ENCODE results near the gene CEND1.

- TF ChIP-seq, protein P1, sequence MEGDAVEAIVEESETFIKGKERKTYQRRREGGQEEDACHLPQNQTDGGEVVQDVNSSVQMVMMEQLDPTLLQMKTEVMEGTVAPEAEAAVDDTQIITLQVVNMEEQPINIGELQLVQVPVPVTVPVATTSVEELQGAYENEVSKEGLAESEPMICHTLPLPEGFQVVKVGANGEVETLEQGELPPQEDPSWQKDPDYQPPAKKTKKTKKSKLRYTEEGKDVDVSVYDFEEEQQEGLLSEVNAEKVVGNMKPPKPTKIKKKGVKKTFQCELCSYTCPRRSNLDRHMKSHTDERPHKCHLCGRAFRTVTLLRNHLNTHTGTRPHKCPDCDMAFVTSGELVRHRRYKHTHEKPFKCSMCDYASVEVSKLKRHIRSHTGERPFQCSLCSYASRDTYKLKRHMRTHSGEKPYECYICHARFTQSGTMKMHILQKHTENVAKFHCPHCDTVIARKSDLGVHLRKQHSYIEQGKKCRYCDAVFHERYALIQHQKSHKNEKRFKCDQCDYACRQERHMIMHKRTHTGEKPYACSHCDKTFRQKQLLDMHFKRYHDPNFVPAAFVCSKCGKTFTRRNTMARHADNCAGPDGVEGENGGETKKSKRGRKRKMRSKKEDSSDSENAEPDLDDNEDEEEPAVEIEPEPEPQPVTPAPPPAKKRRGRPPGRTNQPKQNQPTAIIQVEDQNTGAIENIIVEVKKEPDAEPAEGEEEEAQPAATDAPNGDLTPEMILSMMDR (optimal IDR thresholded peaks at IDR 0.05 in 1 of 3, IDR thresholded peaks at IDR 0.05 in 1 of 3, conservative IDR thresholded peaks at IDR 0.05 in 1 of 3; ENCODE audit: extremely low read depth in 1 of 3, insufficient read depth in 2 of 3, low read length in 3 of 3), result no peak
- TF ChIP-seq EZH2 (IDR thresholded peaks at IDR 0.05; ENCODE audit: low read length), result no peak
These were observed 10.6 kb upstream of the CEND1 start for GRCh38 chr11:800473-800872.

Measured in keratinocyte (primary cell).